ENCODE data around the gene INSM2. TPM values are rescaled to one million over a fixed set of nuclear protein-coding genes. Genes with fewer than 3 reads are reported as not detected.

The INSM2 gene
- polyA plus RNA-seq, 4 donors, result 0.01 TPM; not detected in 3

- FAIRE-seq (no peak), DNase-seq (no peak)
- 78 to 88% (median 82%) methylated on average over 2 of the region's 2 CpGs for WGBS, 3 donors
- Histone ChIP-seq H3K9me3 (ENCODE audit: control insufficient read depth in 2 of 2, insufficient read depth in 1 of 2, low read depth in 1 of 2, low read length in 1 of 2) (no peaks in the 10 kb centered on the region), H3K36me3 (ENCODE audit: control insufficient read depth in 3 of 3, insufficient read depth in 2 of 3, low read depth in 1 of 3, low read length in 3 of 3) (no peaks in the 10 kb centered on the region), H3K27me3 (ENCODE audit: control insufficient read depth in 3 of 3, insufficient read depth in 3 of 3, low read length in 3 of 3) (peaks cover 0 to 3% (median 0%) of the 10 kb centered on the region in 3 donors), H3K4me3 (ENCODE audit: low read depth in 1 of 3, low read length in 3 of 3) (no peak overlapping the region), H3K4me1 (ENCODE audit: control insufficient read depth in 3 of 3, insufficient read depth in 2 of 3, low read depth in 1 of 3, low read length in 2 of 3) (no peaks in the 10 kb centered on the region), H3K27ac (ENCODE audit: low read depth in 1 of 3, low read length in 2 of 3) (no peak overlapping the region)
Observed at GRCh38 chr14:35509846-35510245, 24.1 kb upstream of the INSM2 start.

- no peaks in the 10 kb centered on the region for H3K9me3 ChIP-seq (ENCODE audit: control insufficient read depth in 2 of 2, insufficient read depth in 1 of 2, low read depth in 1 of 2, low read length in 1 of 2)
- no peaks in the 10 kb centered on the region for H3K4me1 ChIP-seq (ENCODE audit: control insufficient read depth in 3 of 3, insufficient read depth in 2 of 3, low read depth in 1 of 3, low read length in 2 of 3)
- no peak for DNase-seq
- no peaks in the 10 kb centered on the region for H3K36me3 ChIP-seq (ENCODE audit: control insufficient read depth in 3 of 3, insufficient read depth in 2 of 3, low read depth in 1 of 3, low read length in 3 of 3)
- peaks cover 0 to 3% (median 0%) of the 10 kb centered on the region in 3 donors for H3K27me3 ChIP-seq (ENCODE audit: control insufficient read depth in 3 of 3, insufficient read depth in 3 of 3, low read length in 3 of 3)
- FAIRE-seq, result no peak
- WGBS, 3 donors, result 84 to 87% (median 86%) methylated on average over 4 of the region's 4 CpGs
- no peak overlapping the region for H3K4me3 ChIP-seq (ENCODE audit: low read depth in 1 of 3, low read length in 3 of 3)
- H3K27ac ChIP-seq (ENCODE audit: low read depth in 1 of 3, low read length in 2 of 3), result no peak overlapping the region
Observed at GRCh38 chr14:35512765-35513164, 21.2 kb upstream of the INSM2 start.

GRCh38 chr14:35515916-35516315, 18.0 kb upstream of the INSM2 start:
- H3K27ac ChIP-seq (ENCODE audit: low read depth in 1 of 3, low read length in 2 of 3), result no peak overlapping the region
- H3K4me3 ChIP-seq (ENCODE audit: low read depth in 1 of 3, low read length in 3 of 3), result no peak overlapping the region
- no peaks in the 10 kb centered on the region for H3K9me3 ChIP-seq (ENCODE audit: control insufficient read depth in 2 of 2, insufficient read depth in 1 of 2, low read depth in 1 of 2, low read length in 1 of 2)
- no peaks in the 10 kb centered on the region for H3K4me1 ChIP-seq (ENCODE audit: control insufficient read depth in 3 of 3, insufficient read depth in 2 of 3, low read depth in 1 of 3, low read length in 2 of 3)
- peaks cover 0 to 3% (median 0%) of the 10 kb centered on the region in 3 donors for H3K27me3 ChIP-seq (ENCODE audit: control insufficient read depth in 3 of 3, insufficient read depth in 3 of 3, low read length in 3 of 3)
- no peaks in the 10 kb centered on the region for H3K36me3 ChIP-seq (ENCODE audit: control insufficient read depth in 3 of 3, insufficient read depth in 2 of 3, low read depth in 1 of 3, low read length in 3 of 3)
- 80 to 92% (median 83%) methylated on average over 1 of the region's 1 CpG for WGBS, 3 donors
- DNase-seq (no peak), FAIRE-seq (no peak)

DNA sequence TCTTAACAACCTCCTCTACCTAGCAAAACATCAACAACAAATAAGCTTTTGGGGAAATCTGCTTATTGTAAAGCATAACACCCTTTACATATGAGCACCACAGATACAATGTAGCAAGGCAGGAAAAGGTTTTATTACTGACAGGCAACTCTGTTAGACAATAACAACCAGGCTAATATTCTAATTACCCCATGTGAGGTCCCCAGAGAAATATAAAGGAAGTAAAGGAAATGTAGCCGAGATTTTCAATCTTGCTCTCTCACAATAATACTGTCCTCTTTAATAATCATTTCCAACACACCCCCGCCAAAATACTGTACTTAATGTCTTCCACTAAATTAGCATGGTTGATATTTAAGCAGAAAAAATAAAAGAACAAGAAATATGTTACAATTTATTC, 14.0 kb upstream of the INSM2 start:
- no peaks in the 10 kb centered on the region for H3K36me3 ChIP-seq (ENCODE audit: control insufficient read depth in 3 of 3, insufficient read depth in 2 of 3, low read depth in 1 of 3, low read length in 3 of 3)
- H3K4me1 ChIP-seq (ENCODE audit: control insufficient read depth in 3 of 3, insufficient read depth in 2 of 3, low read depth in 1 of 3, low read length in 2 of 3), result no peaks in the 10 kb centered on the region
- 60 to 75% (median 65%) methylated on average over 2 of the region's 2 CpGs for WGBS, 3 donors
- FAIRE-seq, result no peak
- H3K27me3 ChIP-seq (ENCODE audit: control insufficient read depth in 3 of 3, insufficient read depth in 3 of 3, low read length in 3 of 3), result no peaks in the 10 kb centered on the region
- no peaks in the 10 kb centered on the region for H3K9me3 ChIP-seq (ENCODE audit: control insufficient read depth in 2 of 2, insufficient read depth in 1 of 2, low read depth in 1 of 2, low read length in 1 of 2)
- no peak overlapping the region for H3K27ac ChIP-seq (ENCODE audit: low read depth in 1 of 3, low read length in 2 of 3)
- DNase-seq, result no peak
- H3K4me3 ChIP-seq (ENCODE audit: low read depth in 1 of 3, low read length in 3 of 3), result no peak overlapping the region

GRCh38 chr14:35525695-35526094, 8.3 kb upstream of the INSM2 start:
- 90 to 92% (median 91%) methylated on average over 3 of the region's 3 CpGs for WGBS, 3 donors
- no peak overlapping the region for H3K27ac ChIP-seq (ENCODE audit: low read depth in 1 of 3, low read length in 2 of 3)
- H3K27me3 ChIP-seq (ENCODE audit: control insufficient read depth in 3 of 3, insufficient read depth in 3 of 3, low read length in 3 of 3), result peaks cover 0 to 3% (median 3%) of the 10 kb centered on the region in 3 donors
- FAIRE-seq (no peak), DNase-seq (no peak)
- H3K36me3 ChIP-seq (ENCODE audit: control insufficient read depth in 3 of 3, insufficient read depth in 2 of 3, low read depth in 1 of 3, low read length in 3 of 3), result no peaks in the 10 kb centered on the region
- H3K4me3 ChIP-seq (ENCODE audit: low read depth in 1 of 3, low read length in 3 of 3), result no peak overlapping the region
- H3K9me3 ChIP-seq (ENCODE audit: control insufficient read depth in 2 of 2, insufficient read depth in 1 of 2, low read depth in 1 of 2, low read length in 1 of 2), result peaks cover 0 to 4% of the 10 kb centered on the region in 2 donors
- H3K4me1 ChIP-seq (ENCODE audit: control insufficient read depth in 3 of 3, insufficient read depth in 2 of 3, low read depth in 1 of 3, low read length in 2 of 3), result no peaks in the 10 kb centered on the region

DNA sequence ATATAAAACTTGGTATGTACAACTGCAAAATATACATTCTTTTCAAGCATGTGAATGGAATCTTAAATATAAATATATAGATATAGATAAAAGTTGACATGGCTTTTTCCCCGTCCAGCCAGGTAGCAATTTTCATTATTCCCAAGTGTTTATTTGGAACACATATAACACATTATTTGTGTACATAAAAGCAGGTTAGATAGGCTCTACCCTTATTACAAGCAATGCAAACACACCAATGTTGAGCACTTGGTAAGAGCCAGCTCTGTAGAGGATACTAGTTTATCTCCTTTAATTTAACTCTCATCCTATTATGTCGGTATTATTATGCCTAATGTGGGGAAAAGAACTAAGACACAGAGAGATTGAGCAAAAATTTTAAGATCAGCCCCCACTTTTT, 7.0 kb upstream of the INSM2 start:
- peaks cover 2 to 9% (median 4%) of the 10 kb centered on the region in 3 donors for H3K27me3 ChIP-seq (ENCODE audit: control insufficient read depth in 3 of 3, insufficient read depth in 3 of 3, low read length in 3 of 3)
- DNase-seq, result no peak
- WGBS, 3 donors, result 74 to 83% (median 78%) methylated on average over 2 of the region's 2 CpGs
- H3K36me3 ChIP-seq (ENCODE audit: control insufficient read depth in 3 of 3, insufficient read depth in 2 of 3, low read depth in 1 of 3, low read length in 3 of 3), result no peaks in the 10 kb centered on the region
- H3K27ac ChIP-seq (ENCODE audit: low read depth in 1 of 3, low read length in 2 of 3), result no peak overlapping the region
- peaks cover 0 to 4% of the 10 kb centered on the region in 2 donors for H3K9me3 ChIP-seq (ENCODE audit: control insufficient read depth in 2 of 2, insufficient read depth in 1 of 2, low read depth in 1 of 2, low read length in 1 of 2)
- no peak overlapping the region for H3K4me3 ChIP-seq (ENCODE audit: low read depth in 1 of 3, low read length in 3 of 3)
- no peak for FAIRE-seq
- H3K4me1 ChIP-seq (ENCODE audit: control insufficient read depth in 3 of 3, insufficient read depth in 2 of 3, low read depth in 1 of 3, low read length in 2 of 3), result no peaks in the 10 kb centered on the region

- Histone ChIP-seq H3K4me1 (ENCODE audit: control insufficient read depth in 3 of 3, insufficient read depth in 2 of 3, low read depth in 1 of 3, low read length in 2 of 3) (peaks cover 3 to 16% (median 8%) of the 10 kb centered on the region in 3 donors), H3K36me3 (ENCODE audit: control insufficient read depth in 3 of 3, insufficient read depth in 2 of 3, low read depth in 1 of 3, low read length in 3 of 3) (no peaks in the 10 kb centered on the region), H3K27me3 (ENCODE audit: control insufficient read depth in 3 of 3, insufficient read depth in 3 of 3, low read length in 3 of 3) (peaks cover 2 to 46% (median 22%) of the 10 kb centered on the region in 3 donors), H3K27ac (ENCODE audit: low read depth in 1 of 3, low read length in 2 of 3) (no peak overlapping the region), H3K4me3 (ENCODE audit: low read depth in 1 of 3, low read length in 3 of 3) (no peak overlapping the region), H3K9me3 (ENCODE audit: control insufficient read depth in 2 of 2, insufficient read depth in 1 of 2, low read depth in 1 of 2, low read length in 1 of 2) (no peaks in the 10 kb centered on the region)
- WGBS, 3 donors, result 80 to 89% (median 81%) methylated on average over 1 of the region's 1 CpG
- DNase-seq, result no peak
- no peak for FAIRE-seq
Observed at GRCh38 chr14:35531960-35532747, 1.8 kb upstream of the INSM2 start.

DNA sequence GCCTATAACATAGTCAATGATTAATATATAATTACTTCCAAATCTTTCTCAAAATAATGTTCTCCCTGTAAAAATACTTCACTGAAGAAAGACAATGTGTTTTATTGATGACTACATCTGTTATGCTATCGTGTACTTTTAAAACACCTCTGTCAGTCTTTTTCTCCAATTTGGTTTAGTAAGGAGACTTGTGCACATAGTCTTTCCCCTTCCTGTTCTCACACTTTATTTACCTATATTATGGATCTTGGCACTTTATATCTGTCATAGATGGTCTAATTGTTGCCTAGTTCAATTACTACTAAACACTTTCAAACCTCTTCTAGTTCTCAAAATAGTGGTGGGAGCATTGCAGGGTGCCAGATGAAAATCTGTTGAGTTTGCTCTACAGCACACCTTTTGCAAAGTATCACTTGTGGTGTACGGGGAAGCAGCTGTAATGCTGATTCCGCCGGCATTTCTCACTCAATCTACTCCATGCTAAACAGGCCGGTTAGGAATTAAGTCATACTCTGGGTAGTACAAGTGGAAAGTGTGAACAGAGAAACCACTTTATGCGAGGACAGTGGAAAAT, 1.1 kb upstream of the INSM2 start:
- no peaks in the 10 kb centered on the region for H3K36me3 ChIP-seq (ENCODE audit: control insufficient read depth in 3 of 3, insufficient read depth in 2 of 3, low read depth in 1 of 3, low read length in 3 of 3)
- no peaks in the 10 kb centered on the region for H3K9me3 ChIP-seq (ENCODE audit: control insufficient read depth in 2 of 2, insufficient read depth in 1 of 2, low read depth in 1 of 2, low read length in 1 of 2)
- peaks cover 2 to 46% (median 22%) of the 10 kb centered on the region in 3 donors for H3K27me3 ChIP-seq (ENCODE audit: control insufficient read depth in 3 of 3, insufficient read depth in 3 of 3, low read length in 3 of 3)
- DNase-seq (peak in 1 of 2 donors; percentile 3), FAIRE-seq (no peak)
- no peak overlapping the region for H3K27ac ChIP-seq (ENCODE audit: low read depth in 1 of 3, low read length in 2 of 3)
- WGBS, 3 donors, result 12 to 14% (median 12%) methylated on average over 6 of the region's 6 CpGs
- H3K4me1 ChIP-seq (ENCODE audit: control insufficient read depth in 3 of 3, insufficient read depth in 2 of 3, low read depth in 1 of 3, low read length in 2 of 3), result peaks cover 3 to 16% (median 8%) of the 10 kb centered on the region in 3 donors
- peak overlapping the region in 2 of 3 donors; percentile 32 to 56 for H3K4me3 ChIP-seq (ENCODE audit: low read depth in 1 of 3, low read length in 3 of 3)
